A549 (cell line): ENCODE data around the gene TMTC2. TPM values are rescaled to one million over a fixed set of nuclear protein-coding genes. Genes with fewer than 3 reads are reported as not detected.

Experiments used
- ATAC-seq, 2 experiments: fragments of 200-7000 bp in 1 of 2; fragments of >200 bp in 1 of 2; cut with Nextera tagmentation in 1 of 2; cut with Tn5 transposase in 1 of 2; 3 replicates each; pipeline versions ENCODE4 v1.8.0 to v1.9.1; 2018 to 2020; ENCODE audit warnings: mild to moderate bottlenecking in 1 of 2, moderate library complexity in 1 of 2
- CTCF ChIA-PET: fragments of 300-600 bp; sonication (Branson Sonifier 250); formaldehyde crosslinking; extraction: SDS; loops from one replicate; lab custom pipeline; 2021; ENCODE audit warnings: antibody characterized with exemption, inconsistent platforms; lab: Yijun Ruan, JAX
- POLR2A ChIA-PET: fragments of 350-600 bp; formaldehyde crosslinking; extraction: SDS; loops from one replicate; lab custom pipeline; 2021; ENCODE audit warnings: antibody characterized with exemption, inconsistent platforms; lab: Yijun Ruan, JAX
- DNase-seq, 2 experiments: peaks; one replicate each; pipeline versions ENCODE4 v3.0.0 to v3.0.0-alpha.2; 2011 to 2016; ENCODE audit warnings: low read depth in 1 of 2, low spot score in 1 of 2
- FAIRE-seq: peaks from 2 replicates; lab custom pipeline; 2011; peaks lifted over from hg19 to GRCh38; lab: Jason Lieb, UNC
- H3K27ac ChIP-seq, 2 experiments: fragments of >200 bp; sonication (Bioruptor Twin); formaldehyde crosslinking; 3 replicates each; pipeline ENCODE4 v1.5.1; 2016 to 2017
- H3K4me1 ChIP-seq: fragments of >200 bp; sonication (Bioruptor Twin); formaldehyde crosslinking; 3 replicates; pipeline ENCODE4 v1.6.1; 2016
- H3K4me2 ChIP-seq: fragments of >200 bp; sonication (Bioruptor Twin); formaldehyde crosslinking; 3 replicates; pipeline ENCODE4 v1.6.1; 2016
- H3K4me3 ChIP-seq: fragments of >200 bp; sonication (Bioruptor Twin); formaldehyde crosslinking; 3 replicates; pipeline ENCODE4 v1.5.1; 2016
- H3K9me3 ChIP-seq: fragments of >200 bp; sonication (Bioruptor Twin); formaldehyde crosslinking; 3 replicates; pipeline ENCODE4 v1.6.1; 2016
- ATOH8 ChIP-seq: fragments of 250-450 bp; sonication (Bioruptor Pico); IDR thresholded peaks from 2 replicates; pipeline ENCODE4 v1.5.0; 2020; ENCODE audit warnings: low read depth, mild to moderate bottlenecking, moderate library complexity
- CTCF ChIP-seq: fragments of >200 bp; sonication (Bioruptor Twin); formaldehyde crosslinking; IDR thresholded peaks from 3 replicates; pipeline ENCODE4 v1.5.1; 2016
- E2F6 ChIP-seq: IDR thresholded peaks from 2 replicates; pipeline ENCODE4 v1.6.1; 2012; ENCODE audit warnings: low read depth, borderline replicate concordance
- HDAC2 ChIP-seq: fragments of 200-600 bp; sonication (generic); IDR thresholded peaks from 2 replicates; pipeline ENCODE4 v1.6.1; 2016
- HES2 ChIP-seq: fragments of >200 bp; sonication (Bioruptor Twin); formaldehyde crosslinking; IDR thresholded peaks from 2 replicates; pipeline ENCODE4 v1.6.1; 2016
- HEYL ChIP-seq: fragments of 250-450 bp; sonication (Bioruptor Pico); IDR thresholded peaks from 2 replicates; pipeline ENCODE4 v1.8.0; 2021; ENCODE audit warnings: mild to moderate bottlenecking, moderate library complexity
- HMGXB4 ChIP-seq: fragments of 250-450 bp; sonication (Bioruptor Pico); IDR thresholded peaks from 2 replicates; pipeline ENCODE4 v1.5.0; 2021; ENCODE audit warnings: mild to moderate bottlenecking, moderate library complexity, borderline replicate concordance
- HOXA7 ChIP-seq: fragments of 250-450 bp; sonication (Bioruptor Pico); IDR thresholded peaks from 2 replicates; pipeline ENCODE4 v1.5.0; 2020; ENCODE audit warnings: mild to moderate bottlenecking, moderate library complexity
- JUN ChIP-seq, 2 experiments: fragments of >200 bp; sonication (Bioruptor Twin); formaldehyde crosslinking; IDR thresholded peaks; 2 replicates in 1 of 2; 3 replicates in 1 of 2; pipeline ENCODE4 v1.6.1; 2016 to 2017
- MAX ChIP-seq: IDR thresholded peaks from 2 replicates; pipeline ENCODE4 v1.6.1; 2012
- MAZ ChIP-seq: fragments of 150-350 bp; IDR thresholded peaks from 2 replicates; pipeline ENCODE4 v1.6.1; 2014; ENCODE audit warnings: antibody characterized with exemption, low read depth, low read length, borderline replicate concordance
- NR3C1 ChIP-seq: fragments of >200 bp; sonication (Bioruptor Twin); formaldehyde crosslinking; IDR thresholded peaks from 3 replicates; pipeline ENCODE4 v1.6.1; 2017
- PHF8 ChIP-seq: fragments of 200-600 bp; sonication (generic); IDR thresholded peaks from 2 replicates; pipeline ENCODE4 v1.6.1; 2016; ENCODE audit warnings: low read depth, mild to moderate bottlenecking, antibody characterized with exemption, moderate library complexity, borderline replicate concordance
- POLR2AphosphoS2 ChIP-seq: conservative IDR thresholded peaks from 2 replicates; pipeline ENCODE4 v1.6.1; 2012; ENCODE audit warnings: low read length, improper control_type of control experiment, inconsistent platforms
- RAD21 ChIP-seq, 2 experiments: fragments of >200 bp in 1 of 2; sonication (Bioruptor Twin) in 1 of 2; formaldehyde crosslinking in 1 of 2; IDR thresholded peaks in 1 of 2; conservative IDR thresholded peaks in 1 of 2; 2 replicates in 1 of 2; 3 replicates in 1 of 2; pipeline ENCODE4 v1.6.1; 2012 to 2018; ENCODE audit warnings: inconsistent platforms in 1 of 2
- RCOR1 ChIP-seq: fragments of 150-350 bp; IDR thresholded peaks from 2 replicates; pipeline ENCODE4 v1.6.1; 2014; ENCODE audit warnings: antibody characterized with exemption, low read length, low read depth
- REST ChIP-seq: fragments of 200-600 bp; sonication (generic); IDR thresholded peaks from 2 replicates; pipeline ENCODE4 v1.6.1; 2016; ENCODE audit warnings: antibody characterized with exemption, mild to moderate bottlenecking, moderate library complexity
- SREBF2 ChIP-seq: fragments of 450-650 bp; IDR thresholded peaks from 2 replicates; pipeline ENCODE4 v1.6.1; 2014; ENCODE audit warnings: mild to moderate bottlenecking, moderate library complexity
- ZC3H11A ChIP-seq: fragments of 450-650 bp; IDR thresholded peaks from 2 replicates; pipeline ENCODE4 v1.6.1; 2014; ENCODE audit warnings: antibody characterized with exemption, mild to moderate bottlenecking
- WGBS: methylation state at CpG from one replicate; pipeline ENCODE4 v1.1.6; 2017; ENCODE audit errors: missing lambda C conversion rate; 5-methylcytosine and 5-hydroxymethylcytosine counted together
- polyA plus RNA-seq, 4 experiments: library from polyadenylated mRNA; depleted of rRNA in 3 of 4; stranded (reverse); fragments of >200 nt; fragmentation: RNase III in 1 of 4; extraction: RNeasy Plus Mini Kit Qiagen cat#74134 plus additional on column Dnase treatment in 1 of 4; gene quantifications; 2 replicates in 3 of 4; 3 replicates in 1 of 4; pipeline ENCODE4 v1.2.3, GENCODE V29; 2011 to 2017

Gene TMTC2
- polyA plus RNA-seq, 2 of the 4 experiments (the other 2 are of a cell fraction), result 1.8 to 5.3 TPM

GRCh38 chr12:83097643-83098342 lies 411.1 kb downstream of the TMTC2 start:
- DNase-seq (no peak), ATAC-seq (no peak), FAIRE-seq (no peak)
- Histone ChIP-seq H3K27ac (no peak overlapping the region), H3K9me3 (no peaks in the 10 kb centered on the region), H3K4me3 (no peak overlapping the region), H3K4me1 (no peaks in the 10 kb centered on the region), H3K4me2 (no peak overlapping the region)
- ChIA-PET POLR2A (no interaction called here), CTCF (interaction anchor here (0.9 to 1.3 kb wide), 2 partner anchors 9 to 16 kb away, joined by 3 to 4 read pairs; no protein-coding TSS in a partner anchor)
- 45% methylated on average over 5 of the region's 5 CpGs for WGBS
- TF ChIP-seq HOXA7 (CRISPR knock-in tag), result no peak
- no peak for TF ChIP-seq ATOH8 (CRISPR knock-in tag)
- TF ChIP-seq RAD21 (conservative IDR thresholded peaks at IDR 0.05 in 1 of 2, IDR thresholded peaks at IDR 0.05 in 1 of 2), result no peak
- TF ChIP-seq MAX, result no peak
- TF ChIP-seq ZC3H11A, result no peak
- no peak for TF ChIP-seq MAZ
- no peak for TF ChIP-seq JUN (IDR thresholded peaks at IDR 0.05)
- TF ChIP-seq RCOR1, result no peak
- TF ChIP-seq HMGXB4, result no peak
- no peak for TF ChIP-seq NR3C1
- no peak for TF ChIP-seq E2F6
- TF ChIP-seq HEYL, result no peak
- TF ChIP-seq HES2, result no peak
- TF ChIP-seq POLR2AphosphoS2, result no peak
- TF ChIP-seq PHF8, result no peak
- TF ChIP-seq REST, result no peak
- no peak for TF ChIP-seq SREBF2
- no peak for TF ChIP-seq CTCF
- TF ChIP-seq HDAC2, result no peak
